Epithelial cell of proximal tubule (primary cell): ENCODE results near the gene ITPKC. TPM values are rescaled to one million over a fixed set of nuclear protein-coding genes. Genes with fewer than 3 reads are reported as not detected.

ENCODE experiments used
- DNase-seq: peaks from one replicate; pipeline ENCODE4 v3.0.0-alpha.2; 2011; ENCODE audit warnings: low read depth
- H3K4me3 ChIP-seq: 2 replicates; pipeline ENCODE4 v1.5.1; 2011; ENCODE audit warnings: low read depth, mild to moderate bottlenecking, low read length
- CTCF ChIP-seq: conservative IDR thresholded peaks from 2 replicates; pipeline ENCODE4 v1.5.1; 2012; ENCODE audit warnings: low read depth, mild to moderate bottlenecking, low read length
- total RNA-seq: library from RNA; depleted of rRNA; stranded (reverse); fragments of >200 nt; gene quantifications from 2 replicates; pipeline ENCODE4 v1.2.3, GENCODE V29; 2015

Gene ITPKC
- total RNA-seq, 1 donor from 2014 or later, result 17.6 TPM

- no peak for TF ChIP-seq CTCF
- H3K4me3 ChIP-seq, result no peak overlapping the region
These were observed 16.2 kb downstream of the ITPKC start for GRCh38 chr19:40733149-40733548.

GRCh38 chr19:40735013-40735771, 18.3 kb downstream of the ITPKC start:
- no peak for TF ChIP-seq CTCF
- H3K4me3 ChIP-seq, result no peak overlapping the region
- DNase-seq, result no peak

More at GRCh38 chr19:40733149-40733548, 16.2 kb downstream of the ITPKC start:
- no peak for DNase-seq

- H3K4me3 ChIP-seq, result no peak overlapping the region
- DNase-seq, result no peak
- TF ChIP-seq CTCF, result no peak
These were observed 19.7 kb downstream of the ITPKC start for GRCh38 chr19:40736661-40737060.

GRCh38 chr19:40737102-40737644, 20.3 kb downstream of the ITPKC start:
- no peak for DNase-seq
- no peak overlapping the region for H3K4me3 ChIP-seq
- TF ChIP-seq CTCF, result no peak

- DNase-seq, result no peak
- TF ChIP-seq CTCF, result no peak
These were observed 22.3 kb downstream of the ITPKC start for GRCh38 chr19:40739030-40739839.

GRCh38 chr19:40739871-40740703, 23.2 kb downstream of the ITPKC start:
- no peak overlapping the region for H3K4me3 ChIP-seq
- DNase-seq, result no peak
- TF ChIP-seq CTCF, result no peak

More at GRCh38 chr19:40739030-40739839, 22.3 kb downstream of the ITPKC start:
- no peak overlapping the region for H3K4me3 ChIP-seq
